K562 (cell line): ENCODE data around the gene ATL1. TPM values are rescaled to one million over a fixed set of nuclear protein-coding genes. Genes with fewer than 3 reads are reported as not detected.

Experiments
- ATAC-seq: fragments of 200-7000 bp; cut with Tn5 transposase; 3 replicates; pipeline ENCODE4 v1.9.1; 2020; ENCODE audit warnings: moderate library complexity
- BruUV-seq: library from RNA; stranded (reverse); fragments of 400-500 nt; replicated peaks from 2 replicates; lab custom pipeline; 2021; lab: Mats Ljungman, UMichigan
- CTCF ChIA-PET: fragments of 300-600 bp; formaldehyde crosslinking; extraction: SDS; loops from one replicate; lab custom pipeline; 2021; ENCODE audit warnings: low intra/inter-chr PET ratio; lab: Yijun Ruan, JAX
- POLR2A ChIA-PET: fragments of 300-600, 350-650 bp; sonication (Branson Sonifier 250); formaldehyde crosslinking; extraction: SDS; loops from one replicate; lab custom pipeline; 2021; ENCODE audit warnings: antibody characterized with exemption, inconsistent platforms; lab: Yijun Ruan, JAX
- DNase-seq, 4 experiments: peaks; one replicate each; pipeline versions ENCODE4 v3.0.0 to v3.0.0-alpha.2; 2011 to 2018; ENCODE audit warnings: low spot score in 3 of 4, mixed read lengths in 3 of 4; ENCODE audit errors: extremely low read depth in 1 of 4
- FAIRE-seq: peaks from 2 replicates; lab custom pipeline; 2011; peaks lifted over from hg19 to GRCh38; lab: Jason Lieb, UNC
- H2AFZ ChIP-seq: 2 replicates; pipeline ENCODE4 v1.6.0; 2011; ENCODE audit warnings: low read depth, low read length, control low read depth, inconsistent platforms
- H3K27ac ChIP-seq: fragments of 200-600 bp; 3 replicates; pipeline ENCODE4 v1.8.0; 2011; ENCODE audit warnings: low read depth, mild to moderate bottlenecking, control low read depth, inconsistent platforms, low read length, moderate library complexity, mixed read lengths; ENCODE audit errors: extremely low read depth
- H3K27me3 ChIP-seq, 2 experiments: fragments of 300-600 bp in 1 of 2; 2 replicates in 1 of 2; 3 replicates in 1 of 2; pipeline versions ENCODE4 v1.6.0 to v1.8.0; 2011; ENCODE audit warnings: inconsistent platforms in 2 of 2, low read length in 2 of 2, mild to moderate bottlenecking in 1 of 2, mixed read lengths in 1 of 2, moderate library complexity in 1 of 2; ENCODE audit not compliant: control insufficient read depth in 2 of 2, insufficient read depth in 2 of 2
- H3K36me3 ChIP-seq: fragments of 300-600 bp; 3 replicates; pipeline ENCODE4 v1.8.0; 2011; ENCODE audit warnings: mild to moderate bottlenecking, low read length, inconsistent platforms; ENCODE audit not compliant: control insufficient read depth, insufficient read depth
- H3K4me1 ChIP-seq, 2 experiments: fragments of 200-600 bp in 1 of 2; replicated peaks in 1 of 2; 2 replicates in 1 of 2; 3 replicates in 1 of 2; pipeline versions ENCODE4 v1.5.1 to v1.8.0; 2011; ENCODE audit warnings: inconsistent platforms in 2 of 2, low read length in 2 of 2, mild to moderate bottlenecking in 1 of 2, mixed read lengths in 1 of 2, moderate library complexity in 1 of 2; ENCODE audit not compliant: control insufficient read depth in 2 of 2, insufficient read depth in 2 of 2
- H3K4me2 ChIP-seq: 2 replicates; pipeline ENCODE4 v1.6.1; 2011; ENCODE audit warnings: low read length, control low read depth, inconsistent platforms, mixed read lengths; ENCODE audit not compliant: insufficient read depth
- H3K4me3 ChIP-seq: fragments of 200-600 bp; sonication (generic), shearing (Covaris generic); 2 replicates; pipeline ENCODE4 v1.5.1; 2016; ENCODE audit warnings: control low read depth, inconsistent platforms
- H3K79me2 ChIP-seq: fragments of 200-600 bp; 3 replicates; pipeline ENCODE4 v1.8.0; 2011; ENCODE audit warnings: low read length, inconsistent platforms; ENCODE audit not compliant: control insufficient read depth, insufficient read depth
- H3K9ac ChIP-seq, 2 experiments: 2 replicates each; pipeline versions ENCODE4 v1.6.0 to v1.6.1; 2011; ENCODE audit warnings: low read depth in 2 of 2, low read length in 2 of 2, control low read depth in 1 of 2, inconsistent platforms in 1 of 2, mild to moderate bottlenecking in 1 of 2, mixed read lengths in 1 of 2; ENCODE audit not compliant: insufficient read depth in 1 of 2
- H3K9me1 ChIP-seq: one replicate; pipeline ENCODE4 v1.6.0; 2011; ENCODE audit warnings: inconsistent platforms, mild to moderate bottlenecking, low read length, moderate library complexity; ENCODE audit not compliant: control insufficient read depth, insufficient read depth
- H3K9me3 ChIP-seq: replicated peaks from 2 replicates; pipeline ENCODE4 v1.5.1; 2011; ENCODE audit warnings: low read depth, low read length, inconsistent platforms; ENCODE audit not compliant: control insufficient read depth, insufficient read depth
- H4K20me1 ChIP-seq: replicated peaks from 2 replicates; pipeline ENCODE4 v1.6.1; 2011; ENCODE audit warnings: low read length, inconsistent platforms, mixed read lengths; ENCODE audit not compliant: control insufficient read depth, insufficient read depth
- ADNP ChIP-seq: fragments of 200-800 bp; sonication (Bioruptor generic); IDR thresholded peaks from 2 replicates; pipeline ENCODE4 v1.6.1; 2016; ENCODE audit warnings: missing genetic modification characterization, missing compliant biosample characterization
- HDAC2 ChIP-seq: fragments of 450-650 bp; IDR thresholded peaks from 2 replicates; pipeline ENCODE4 v1.6.1; 2016; ENCODE audit warnings: mild to moderate bottlenecking
- NR4A1 ChIP-seq, 2 experiments: fragments of 250-450 bp in 1 of 2; fragments of 450-650 bp in 1 of 2; sonication (Bioruptor Pico) in 1 of 2; IDR thresholded peaks; 2 replicates each; pipeline versions ENCODE4 v1.4.0 to v1.6.1; 2016 to 2020; ENCODE audit warnings: mild to moderate bottlenecking in 2 of 2, missing compliant biosample characterization in 1 of 2, missing genetic modification characterization in 1 of 2, moderate library complexity in 1 of 2
- RFX5 ChIP-seq: IDR thresholded peaks from 2 replicates; pipeline ENCODE4 v1.6.1; 2011; ENCODE audit warnings: low read depth, mild to moderate bottlenecking, improper control_type of control experiment, low read length
- SLC30A9 ChIP-seq: fragments of 250-450 bp; sonication (Bioruptor Pico); IDR thresholded peaks from 2 replicates; pipeline ENCODE4 v1.8.0; 2022; ENCODE audit warnings: mild to moderate bottlenecking, moderate library complexity
- SP1 ChIP-seq: sonication (generic); formaldehyde crosslinking; IDR thresholded peaks from 2 replicates; pipeline ENCODE4 v1.8.1; 2022; ENCODE audit warnings: mild to moderate bottlenecking, missing genetic modification reagents
- WGBS: fragments of 100-300 bp; shearing (Covaris generic); methylation state at CpG from one replicate; pipeline ENCODE4 v1.1.6; 2016; ENCODE audit warnings: low coverage, mixed read lengths; ENCODE audit not compliant: insufficient coverage; ENCODE audit errors: missing lambda C conversion rate; 5-methylcytosine and 5-hydroxymethylcytosine counted together
- in situ Hi-C: fragments of 300-500 bp; cut with MboI; formaldehyde crosslinking; loops from 4 replicates; pipeline ENCODE4 v1.15.0; 2018; ENCODE audit warnings: inconsistent platforms, mixed read lengths
- intact Hi-C: fragments of 100-400 bp; cut with micrococcal nuclease; formaldehyde crosslinking; loops from 2 replicates; pipeline ENCODE4 v1.14.2; 2022
- polyA plus RNA-seq, 8 experiments: library from polyadenylated mRNA; depleted of rRNA in 4 of 8; stranded (reverse) in 5 of 8; unstranded in 3 of 8; fragments of >200 nt; fragmentation: Nextera tagmentation in 2 of 8; fragmentation: Illumina TruSeq in 1 of 8; extraction: Ambion mirVana in 2 of 8; extraction: Trizol in 1 of 8; gene quantifications; 2 replicates each; pipeline versions ENCODE4 v1.2.1 to v1.2.3, GENCODE V29; 2011 to 2014; ENCODE audit warnings: inconsistent platforms in 1 of 8, missing spikeins in 1 of 8
- total RNA-seq, 7 experiments: library from RNA; depleted of rRNA in 6 of 7; stranded (reverse); fragments of >200 nt in 6 of 7; fragmentation: Illumina TruSeq in 2 of 7; extraction: Trizol in 2 of 7; gene quantifications; 2 replicates each; pipeline versions ENCODE4 v1.2.1 to v1.2.3, GENCODE V29; 2011 to 2021; ENCODE audit warnings: low replicate concordance in 1 of 7

The ATL1 gene
- total and polyA plus RNA-seq, 9 of the 15 experiments (the other 6 are each of a cell fraction or from before 2014, with no cell fraction given) = 0.04 to 0.16 (median 0.07) TPM; not detected in 4

DNA sequence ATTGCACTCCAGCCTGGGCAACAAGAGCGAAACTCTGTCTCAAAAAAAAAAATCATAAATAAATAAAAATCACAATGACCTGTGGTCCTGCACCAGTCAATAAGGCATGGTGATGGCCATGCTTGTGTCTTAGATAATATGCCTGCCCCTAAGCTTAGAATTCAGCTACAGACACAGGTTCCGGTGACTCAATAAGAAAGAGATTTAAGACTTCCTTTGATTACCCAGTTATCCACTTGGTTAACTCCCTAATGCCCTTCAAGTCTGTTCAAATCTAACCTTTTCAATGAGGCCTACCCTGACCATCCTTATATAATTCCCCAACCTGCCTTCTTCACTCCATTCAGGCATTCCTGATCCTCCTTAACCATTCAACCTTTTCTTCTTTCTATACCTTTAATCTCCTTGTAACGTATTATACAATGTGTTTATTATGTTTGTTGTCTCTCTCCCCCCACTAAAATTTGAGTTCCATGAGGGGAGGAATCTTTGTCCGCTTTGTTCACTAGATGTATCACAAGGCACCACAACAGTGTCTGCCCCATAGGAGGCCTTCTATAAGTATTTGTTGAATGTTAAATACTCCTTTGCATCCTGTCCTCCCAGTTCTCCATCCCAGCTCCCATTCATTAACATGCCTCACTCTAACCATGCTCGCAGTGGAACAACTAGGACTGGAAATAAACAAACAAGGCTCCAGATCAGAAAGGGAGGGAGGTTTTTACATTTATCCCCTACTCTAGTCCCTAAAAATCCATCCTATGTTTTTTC is 36.5 kb upstream of the ATL1 start:
- Histone ChIP-seq H3K36me3 (peaks cover 14% of the 10 kb centered on the region; the same call in 2 of the 3 replicates), H3K9me1 (no peaks in the 10 kb centered on the region), H3K4me1 (peaks cover 0 to 2% of the 10 kb centered on the region in 2 experiments; a peak in 3 of 5 replicates), H3K4me2 (no peak overlapping the region), H4K20me1 (peaks cover 5% of the 10 kb centered on the region; the same call in 1 of the 2 replicates), H3K9me3 (no peaks in the 10 kb centered on the region), H3K27ac (no peak overlapping the region), H3K27me3 (no peaks in the 10 kb centered on the region), H3K9ac (no peak overlapping the region), H3K79me2 (peaks cover 85% of the 10 kb centered on the region), H2AFZ (no peak overlapping the region), H3K4me3 (no peak overlapping the region)
- DNase-seq = no peak
- 90% methylated on average over 2 of the region's 5 CpGs for WGBS
- intact Hi-C loops = no loop called here
- no peak for TF ChIP-seq RFX5
- no peak for TF ChIP-seq NR4A1 (CRISPR knock-in tag; IDR thresholded peaks at IDR 0.05)
- TF ChIP-seq NR4A1 (tag; IDR thresholded peaks at IDR 0.05) = no peak
- TF ChIP-seq ADNP = no peak
- TF ChIP-seq SLC30A9 = no peak
- TF ChIP-seq HDAC2 = no peak
- TF ChIP-seq SP1 (CRISPR knock-in tag) = no peak
- BruUV-seq = no TSS peak
- in situ Hi-C loops = loop anchor here (10.0 kb wide), 1 partner anchor 199 kb away; no protein-coding TSS in a partner anchor
- ATAC-seq = no peak
- CTCF ChIA-PET = interaction anchor here (0.5 kb wide), 1 partner anchor 215 kb away, joined by 5 read pairs; no protein-coding TSS in a partner anchor
- FAIRE-seq = no peak
- POLR2A ChIA-PET = no interaction called here
